Activated CD8-positive, alpha-beta memory T cell treated with anti-CD3 and anti-CD28 coated beads for 1 hour (primary cell): ENCODE data around the gene ACKR3.

Experiments used
- DNase-seq, 2 donors: peaks; one replicate each; pipeline ENCODE4 v3.0.0-alpha.2; 2020; ENCODE audit warnings: low read depth in 1 of 2; ENCODE audit errors: extremely low read depth in 1 of 2

Gene ACKR3

DNA sequence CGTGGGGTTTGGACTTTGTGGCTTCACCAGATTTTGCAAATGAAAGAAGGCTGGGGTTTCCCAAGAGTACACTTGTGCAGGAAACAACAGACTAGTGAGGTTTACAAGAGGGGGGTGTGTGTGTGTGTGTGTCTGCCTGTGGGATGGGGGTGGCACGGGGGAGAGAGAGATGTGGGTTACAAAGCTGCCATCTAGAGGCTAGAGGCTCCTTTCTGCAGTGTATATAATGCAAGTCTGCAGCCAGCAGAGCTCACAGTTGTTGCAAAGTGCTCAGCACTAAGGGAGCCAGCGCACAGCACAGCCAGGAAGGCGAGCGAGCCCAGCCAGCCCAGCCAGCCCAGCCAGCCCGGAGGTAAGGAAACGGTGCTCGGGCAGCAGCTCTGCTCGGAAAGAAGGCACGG, at the start of gene ACKR3:
Gene ACKR3, plus strand, starts transcription at position 253 of the 401 bp plus-strand sequence. CDS start 10,641 bp downstream, outside the sequence.
- peak; percentile 42 to 52 for DNase-seq

DNA sequence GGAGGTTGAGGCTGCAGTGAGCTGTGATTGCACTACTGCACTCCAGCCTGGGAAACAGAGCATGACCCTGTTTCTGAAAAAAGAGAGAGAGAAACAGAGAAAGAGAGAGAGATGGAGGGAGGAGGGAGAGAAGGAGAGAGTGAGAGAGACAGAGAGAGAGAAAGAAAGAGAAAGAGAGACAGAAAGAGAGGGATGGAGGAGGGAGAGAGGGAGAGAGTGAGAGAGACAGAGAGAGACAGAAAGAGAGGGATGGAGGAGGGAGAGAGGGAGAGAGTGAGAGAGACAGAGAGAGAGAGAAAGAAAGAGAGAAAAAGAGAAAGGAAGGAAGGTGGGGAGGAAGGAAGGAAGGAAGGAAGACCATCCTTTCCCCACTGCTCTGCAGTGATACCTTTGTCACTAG, 48.1 kb upstream of the ACKR3 start:
- DNase-seq = no peak

DNA sequence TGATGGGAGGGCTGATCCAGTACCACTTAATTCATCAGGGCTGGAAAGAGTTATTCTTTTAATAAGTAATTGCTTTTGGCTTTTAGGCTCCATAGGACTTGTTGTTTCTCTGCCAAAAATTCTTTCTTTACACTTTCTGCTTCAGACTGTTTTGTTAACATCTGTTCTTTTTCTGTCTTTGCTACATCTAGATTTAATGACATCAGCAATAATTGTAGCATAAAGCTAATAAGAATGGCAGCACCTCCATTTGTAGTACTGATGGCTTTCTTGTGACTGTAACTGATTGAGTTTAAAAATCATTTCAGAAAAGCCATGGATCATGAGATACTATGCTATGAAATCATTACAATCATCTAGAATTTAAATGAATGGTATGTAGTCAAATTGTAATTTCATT, 46.4 kb upstream of the ACKR3 start:
- no peak for DNase-seq

DNA sequence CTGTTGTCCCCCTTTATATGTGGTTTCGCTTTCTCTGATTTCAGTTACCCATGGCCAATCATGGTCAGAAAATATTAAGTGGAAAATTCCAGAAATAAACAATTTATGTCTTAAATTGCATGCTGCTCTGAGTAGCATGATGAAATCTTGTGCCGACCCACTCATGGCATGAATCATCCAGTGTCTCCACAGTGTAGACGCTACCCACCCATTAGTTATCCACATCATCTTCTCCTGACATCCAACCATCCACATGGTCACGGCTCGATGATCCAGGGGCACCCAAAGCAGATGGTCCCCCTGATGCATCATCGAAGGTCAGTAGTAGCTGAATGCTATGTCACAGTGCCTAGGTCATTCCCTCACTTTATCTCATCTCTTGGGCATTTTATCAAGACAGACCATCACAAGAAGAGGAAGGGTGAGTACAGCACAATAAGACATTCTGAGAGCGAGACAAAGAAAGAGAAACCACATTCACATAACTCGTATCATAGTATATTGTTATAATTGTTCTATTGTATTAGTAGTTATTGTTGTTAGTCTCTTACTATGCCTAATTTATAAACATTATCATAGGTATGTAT, 44.1 kb upstream of the ACKR3 start:
- no peak for DNase-seq

DNA sequence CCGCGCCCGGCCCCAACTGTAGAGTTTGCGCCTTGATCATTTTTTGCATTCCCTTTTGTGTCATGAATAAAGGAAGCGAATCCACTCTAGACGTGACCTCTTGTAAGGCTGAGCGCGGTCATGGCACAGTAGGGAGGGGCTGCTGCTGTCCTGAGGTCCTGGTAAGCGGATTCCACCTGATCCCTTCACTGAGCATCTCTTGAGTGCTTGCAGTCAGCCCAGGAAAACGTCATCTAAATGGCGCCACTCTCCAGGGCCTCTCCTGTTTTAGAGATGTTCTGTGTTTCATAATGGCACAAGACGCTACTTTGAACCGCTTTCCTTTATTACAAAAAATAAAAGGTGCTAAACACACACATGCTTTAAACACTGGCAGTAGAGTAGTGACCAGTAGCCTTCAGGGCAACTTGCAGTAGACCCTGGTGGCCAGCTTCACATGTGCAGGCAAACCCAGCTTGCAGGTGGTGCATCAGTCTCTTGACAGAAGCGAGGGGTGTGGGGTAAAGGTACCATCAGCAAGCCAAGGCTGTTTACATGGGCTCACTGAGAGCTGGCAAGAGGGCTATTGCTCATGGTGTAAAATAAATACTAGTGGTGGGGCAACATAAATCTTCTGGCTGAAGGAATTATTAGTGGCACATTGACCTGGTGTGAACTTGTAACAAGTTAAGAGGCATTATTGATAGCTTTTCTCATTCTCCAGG, 43.0 kb upstream of the ACKR3 start:
- no peak for DNase-seq

DNA sequence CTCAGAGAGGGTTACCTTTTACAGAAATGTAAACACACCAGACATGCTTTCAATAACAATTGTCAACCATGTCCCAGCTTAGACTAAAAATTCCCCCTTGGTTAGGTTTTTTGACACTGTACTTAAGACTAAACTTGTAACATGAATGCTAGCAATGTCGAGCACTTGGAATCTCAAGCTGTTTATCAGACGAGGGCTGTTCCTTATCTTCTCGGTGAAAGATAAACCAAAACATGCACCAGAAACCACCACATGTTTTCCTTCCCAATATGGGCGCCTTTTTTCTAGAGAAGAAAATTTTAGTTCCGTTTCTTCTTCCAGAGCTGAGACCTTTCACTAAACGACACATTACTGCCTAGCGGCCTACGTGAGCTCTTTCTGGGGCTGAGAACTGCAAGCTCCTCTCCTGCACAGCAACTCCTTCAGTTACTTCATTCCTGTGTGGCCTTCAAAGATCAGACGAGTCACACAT, 42.4 kb upstream of the ACKR3 start:
- no peak for DNase-seq

DNA sequence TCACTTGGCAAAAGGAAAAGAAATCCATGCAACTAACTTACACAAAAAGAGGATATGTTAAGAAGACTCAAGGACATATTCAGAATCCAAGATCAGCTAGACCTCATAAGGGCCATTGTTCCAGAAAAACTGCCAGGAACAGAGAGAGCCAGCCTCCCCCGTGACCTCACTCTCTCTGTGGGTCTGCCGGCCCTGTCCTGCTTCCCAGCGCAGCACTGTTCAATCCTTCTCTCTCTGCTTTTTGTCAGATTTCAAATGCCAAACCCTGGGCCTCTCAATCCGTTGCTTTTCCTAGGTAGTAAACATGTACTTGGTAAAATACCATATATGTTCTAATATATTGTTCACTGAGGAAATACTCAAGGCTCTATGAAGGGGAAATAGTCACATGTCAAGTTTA, 40.0 kb upstream of the ACKR3 start:
- no peak for DNase-seq

DNA sequence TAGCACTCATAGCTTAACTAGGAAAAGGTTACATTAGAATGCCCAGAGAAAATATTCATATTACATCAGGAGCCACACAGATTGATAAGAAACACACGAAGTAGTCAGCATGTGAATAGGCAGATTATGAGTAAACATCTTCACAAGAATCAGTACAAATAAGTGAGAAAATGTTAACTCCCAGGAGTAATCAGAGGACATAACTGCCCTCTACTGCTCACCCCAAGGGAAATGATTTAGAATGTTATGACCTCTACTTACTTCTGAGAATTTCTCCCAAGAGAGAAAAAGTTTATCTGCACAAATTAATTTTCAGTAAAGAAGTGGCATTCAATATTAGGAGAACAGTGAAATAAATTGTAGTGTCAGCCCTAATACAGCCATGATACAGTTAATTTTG, 39.1 kb upstream of the ACKR3 start:
- DNase-seq = no peak

DNA sequence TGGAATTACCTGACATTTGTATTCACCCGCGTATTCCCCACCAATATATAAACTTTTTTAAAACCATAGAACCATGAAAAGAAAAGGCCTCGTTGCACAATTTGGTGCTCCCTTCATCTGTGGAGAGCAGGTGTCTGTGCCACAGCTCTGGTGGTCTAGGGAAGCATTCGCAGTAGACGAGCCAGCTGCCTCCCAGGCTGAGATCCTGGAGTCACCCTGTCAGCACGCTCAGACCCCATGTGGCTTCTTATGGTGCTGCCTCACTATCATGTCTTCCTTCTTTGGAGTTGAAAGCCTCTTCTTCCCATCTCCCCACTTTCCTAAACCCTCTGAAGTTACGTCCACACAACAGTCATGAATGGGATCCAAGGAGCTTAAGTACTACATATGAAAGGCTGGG, 38.4 kb upstream of the ACKR3 start:
- DNase-seq = no peak

DNA sequence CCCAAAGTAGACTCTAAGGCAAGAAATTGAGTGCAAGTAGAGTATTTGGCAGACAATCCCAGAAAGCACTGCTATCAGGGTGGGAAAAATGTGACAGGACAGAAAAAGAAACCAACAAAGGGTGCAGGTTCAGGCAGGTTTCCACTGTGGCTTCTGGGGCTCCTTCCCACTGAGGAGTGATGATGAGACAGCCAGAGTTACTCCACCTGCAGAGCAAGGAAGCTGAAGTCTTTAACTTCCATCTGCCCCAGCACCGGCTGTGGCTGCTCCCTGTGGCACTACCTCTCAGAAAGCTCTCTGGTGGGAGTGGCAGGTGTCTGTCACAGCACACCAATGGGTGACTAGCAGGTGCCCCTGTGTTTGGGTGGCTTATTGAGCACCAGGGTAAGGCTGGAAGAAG, 37.6 kb upstream of the ACKR3 start:
- no peak for DNase-seq

DNA sequence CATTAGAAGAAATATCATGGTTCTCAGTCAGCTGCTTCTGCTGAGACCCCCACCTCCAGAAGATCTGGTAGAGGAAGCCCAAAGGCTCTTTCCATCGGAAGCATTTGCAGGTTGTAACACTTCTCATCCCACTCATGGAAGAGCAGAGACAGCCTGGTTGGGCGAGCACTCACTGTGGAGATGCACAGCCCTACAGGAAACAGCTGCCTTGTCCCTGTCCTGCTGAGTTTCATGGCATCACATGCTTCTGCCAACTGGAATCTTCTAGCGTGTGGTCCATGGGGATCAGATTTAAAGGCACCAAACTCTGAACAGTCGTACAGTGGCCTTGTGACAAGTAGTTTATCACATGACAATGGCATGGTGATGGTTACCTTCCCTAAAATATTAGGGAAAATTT, 36.3 kb upstream of the ACKR3 start:
- no peak for DNase-seq

DNA sequence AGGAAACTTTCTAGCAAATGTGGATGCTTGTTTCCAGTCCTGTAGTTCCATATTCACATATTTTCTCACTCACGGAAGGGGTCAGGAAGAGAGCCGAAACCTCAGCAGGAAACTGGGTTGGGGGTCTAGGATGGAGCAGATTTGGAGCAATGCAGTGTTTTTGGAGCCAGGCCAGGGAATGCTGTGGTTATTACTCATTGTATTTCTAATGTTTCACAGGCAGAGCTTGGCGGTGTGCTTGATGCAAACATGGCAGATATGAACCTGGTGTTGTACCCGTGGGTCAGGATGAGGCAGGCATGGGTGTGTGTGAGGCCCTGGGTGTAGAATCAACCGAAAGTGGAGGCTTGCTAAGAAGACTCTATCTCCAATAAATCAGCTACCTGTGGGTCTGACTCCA, 34.6 kb upstream of the ACKR3 start:
- DNase-seq = no peak

DNA sequence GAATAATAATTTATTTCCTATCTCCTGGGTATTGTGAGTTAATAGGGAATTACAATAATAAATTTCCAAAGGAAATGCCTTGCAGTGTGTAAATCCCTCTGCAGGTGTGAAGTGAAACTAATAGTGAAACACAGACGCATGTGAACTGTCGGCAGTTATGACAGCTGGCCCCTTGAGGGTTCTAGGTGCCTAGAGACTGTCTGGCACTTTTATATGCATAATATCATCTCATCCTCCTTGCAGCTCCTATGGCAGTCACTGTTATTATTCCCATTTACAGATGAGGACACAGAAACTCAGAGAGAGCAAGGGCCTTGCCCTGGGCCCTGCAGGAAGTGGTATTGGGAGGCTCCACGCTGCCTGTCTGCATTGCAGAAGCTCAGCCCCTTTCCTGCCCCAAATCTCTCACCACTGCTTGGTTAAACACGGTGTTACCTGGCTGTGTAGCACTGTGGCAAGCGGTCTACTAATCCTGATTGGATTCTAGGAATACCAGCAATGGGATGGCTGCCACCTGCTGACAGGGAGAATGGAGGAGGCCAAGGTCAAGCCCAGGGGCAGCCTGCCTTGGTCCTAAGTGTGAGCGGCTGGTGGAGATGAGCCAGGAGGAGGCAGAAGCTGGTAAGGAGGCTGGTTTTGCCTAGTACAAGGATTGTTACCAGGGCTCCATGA, 32.8 kb upstream of the ACKR3 start:
- DNase-seq = peak in 1 of 2 donors; percentile 31

DNA sequence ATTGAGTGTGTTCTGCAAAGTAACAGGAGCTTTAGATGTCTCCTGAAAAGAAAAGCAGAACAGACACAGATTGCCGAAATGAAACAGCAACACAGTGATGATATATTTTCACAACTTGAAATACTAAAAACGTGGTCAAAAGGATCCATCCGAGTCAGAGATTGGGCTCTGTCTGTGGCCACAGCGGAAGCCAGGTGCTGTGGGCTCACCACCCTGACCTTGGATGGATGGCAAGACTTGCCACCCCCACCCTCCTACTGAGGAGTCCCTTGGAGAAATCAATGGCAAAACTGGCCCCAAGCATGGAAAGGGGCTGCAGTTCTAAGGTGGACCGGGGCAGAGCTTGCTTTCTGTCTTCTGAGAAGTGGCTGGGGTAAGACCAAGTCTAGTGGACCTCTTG, 31.4 kb upstream of the ACKR3 start:
- no peak for DNase-seq

DNA sequence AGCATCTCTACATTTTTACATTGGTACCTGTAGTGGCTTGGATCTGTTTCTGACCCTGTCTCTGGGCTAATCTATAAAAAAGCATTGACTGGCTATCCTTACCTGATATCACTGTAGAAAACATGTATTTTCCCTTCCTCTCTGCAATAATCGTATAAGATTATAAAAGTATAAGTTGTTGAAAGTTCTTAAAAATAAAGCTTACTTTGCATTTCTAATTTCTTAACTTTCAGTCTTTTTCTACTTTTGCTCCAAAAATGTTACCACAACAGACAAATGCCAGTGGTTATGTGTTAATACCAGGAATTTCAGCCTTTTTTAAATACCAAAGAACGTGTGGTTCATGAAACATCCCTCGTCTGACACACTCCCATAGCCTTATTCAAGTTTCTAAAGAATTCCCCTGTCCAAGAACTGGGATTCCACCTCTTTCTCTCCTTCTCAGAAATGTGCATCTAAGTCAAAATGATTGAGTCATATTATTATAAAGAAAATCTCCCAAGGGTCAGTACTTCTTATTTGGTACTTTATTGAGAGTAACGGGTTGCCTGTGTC, 28.5 kb upstream of the ACKR3 start:
- no peak for DNase-seq

DNA sequence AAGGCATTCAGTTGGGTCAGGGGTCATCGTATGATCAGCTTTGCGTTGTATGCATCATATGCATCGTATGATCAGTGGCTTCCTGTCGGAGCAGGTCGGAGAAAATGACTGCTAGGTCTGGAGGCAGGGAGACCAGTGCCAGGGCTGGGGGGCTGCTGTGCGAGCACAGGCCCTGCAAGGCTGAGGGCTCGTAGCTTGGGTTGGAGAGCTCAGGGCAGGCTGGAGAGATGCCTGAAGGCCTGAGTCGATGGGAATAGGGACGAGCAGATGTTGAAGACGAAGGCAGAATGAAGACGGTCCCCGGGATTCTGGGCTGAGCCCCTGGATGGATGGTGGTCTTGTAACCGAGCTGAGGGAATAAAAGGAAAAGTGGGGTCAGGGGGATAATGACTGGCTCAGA, 25.3 kb upstream of the ACKR3 start:
- no peak for DNase-seq

DNA sequence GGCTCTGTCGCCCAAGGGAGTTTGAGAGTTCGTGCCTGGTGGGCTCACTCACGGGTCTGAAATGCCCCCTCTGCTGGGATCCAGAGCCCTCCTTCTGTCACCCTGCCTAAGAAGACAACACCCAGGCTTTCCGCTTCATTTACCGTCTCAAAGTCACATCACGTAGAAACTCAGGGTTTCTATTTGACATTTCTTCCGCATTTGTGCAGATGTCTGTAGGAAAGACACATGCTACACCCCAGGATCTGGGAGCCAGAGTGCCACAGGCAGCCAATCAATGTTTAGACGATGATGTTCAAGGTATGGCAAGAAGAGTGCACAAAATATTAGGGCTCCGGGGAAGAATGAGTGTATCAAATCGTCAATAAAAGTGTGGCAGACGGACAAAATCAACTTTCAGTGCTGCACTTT, 24.4 kb upstream of the ACKR3 start:
- DNase-seq = no peak

DNA sequence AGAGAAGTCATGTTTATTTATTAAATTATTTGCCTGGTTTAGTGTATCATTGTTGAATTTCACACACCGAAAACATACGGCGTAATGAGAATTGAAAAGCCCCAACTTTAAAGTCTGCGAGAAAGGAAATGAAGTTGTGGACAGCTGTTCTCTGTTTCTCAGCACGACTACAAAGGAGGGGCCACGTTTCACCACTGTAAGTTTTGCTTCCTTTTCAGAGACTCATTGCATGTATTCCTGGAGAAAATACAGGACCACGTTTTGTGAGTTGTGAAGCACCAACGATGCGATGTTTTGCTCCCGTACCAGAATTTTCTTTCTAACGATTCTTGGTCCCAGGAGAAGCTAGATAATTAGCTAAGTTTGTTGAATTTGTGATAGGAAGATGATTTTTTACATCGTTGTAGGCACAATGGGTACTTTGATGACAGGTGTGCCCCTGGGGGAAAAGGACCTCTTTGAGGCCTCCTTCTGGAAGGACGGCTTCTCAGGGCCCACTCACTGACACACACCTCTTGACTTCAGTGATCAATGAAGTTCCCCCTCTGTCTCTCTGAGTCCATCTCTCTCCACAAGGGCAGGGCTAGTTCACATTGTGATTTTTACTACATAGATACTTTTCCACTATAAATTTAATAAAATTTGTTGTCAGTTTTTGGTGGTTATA, 23.7 kb upstream of the ACKR3 start:
- no peak for DNase-seq

DNA sequence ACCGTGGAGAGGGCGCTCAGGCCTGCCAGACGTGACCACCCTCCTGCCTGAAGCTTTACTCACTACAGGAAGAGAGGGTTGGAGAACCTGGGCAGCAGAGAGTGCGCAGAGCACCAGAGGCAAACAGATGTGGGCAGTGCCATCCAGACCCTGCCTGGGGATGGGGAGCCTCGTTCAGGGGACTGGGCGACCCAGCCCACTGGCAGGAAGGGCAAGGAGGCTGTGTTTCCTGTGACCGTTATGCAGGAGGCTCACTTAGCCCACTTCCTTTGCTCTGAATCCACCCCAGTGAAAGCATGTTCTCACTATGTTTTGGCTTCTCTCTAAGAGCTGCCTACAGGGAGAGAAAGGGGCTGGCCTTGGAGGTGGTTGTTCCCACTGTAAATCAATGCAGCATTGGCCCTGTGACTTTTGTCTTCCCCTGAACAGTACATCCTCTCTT, 23.0 kb upstream of the ACKR3 start:
- no peak for DNase-seq

DNA sequence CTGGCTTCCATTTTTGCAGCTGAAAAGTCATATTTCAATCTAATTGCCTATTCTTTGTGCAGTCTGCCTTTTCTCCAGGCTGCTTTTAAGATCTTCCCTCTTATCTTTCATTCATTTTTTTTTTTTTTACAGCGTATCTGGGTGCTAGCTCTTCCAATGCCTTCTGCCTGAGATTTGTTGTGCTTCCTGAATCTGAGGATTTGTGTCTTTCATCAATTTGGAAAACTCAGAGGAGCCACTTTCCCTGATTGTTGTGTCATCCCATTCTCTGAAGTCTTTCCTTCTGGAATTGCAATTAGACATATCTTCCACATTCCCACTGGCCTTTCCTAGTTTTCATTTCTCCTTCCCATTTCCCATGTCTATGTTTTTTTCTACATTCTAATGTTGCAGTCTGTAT, 21.9 kb upstream of the ACKR3 start:
- DNase-seq = no peak

DNA sequence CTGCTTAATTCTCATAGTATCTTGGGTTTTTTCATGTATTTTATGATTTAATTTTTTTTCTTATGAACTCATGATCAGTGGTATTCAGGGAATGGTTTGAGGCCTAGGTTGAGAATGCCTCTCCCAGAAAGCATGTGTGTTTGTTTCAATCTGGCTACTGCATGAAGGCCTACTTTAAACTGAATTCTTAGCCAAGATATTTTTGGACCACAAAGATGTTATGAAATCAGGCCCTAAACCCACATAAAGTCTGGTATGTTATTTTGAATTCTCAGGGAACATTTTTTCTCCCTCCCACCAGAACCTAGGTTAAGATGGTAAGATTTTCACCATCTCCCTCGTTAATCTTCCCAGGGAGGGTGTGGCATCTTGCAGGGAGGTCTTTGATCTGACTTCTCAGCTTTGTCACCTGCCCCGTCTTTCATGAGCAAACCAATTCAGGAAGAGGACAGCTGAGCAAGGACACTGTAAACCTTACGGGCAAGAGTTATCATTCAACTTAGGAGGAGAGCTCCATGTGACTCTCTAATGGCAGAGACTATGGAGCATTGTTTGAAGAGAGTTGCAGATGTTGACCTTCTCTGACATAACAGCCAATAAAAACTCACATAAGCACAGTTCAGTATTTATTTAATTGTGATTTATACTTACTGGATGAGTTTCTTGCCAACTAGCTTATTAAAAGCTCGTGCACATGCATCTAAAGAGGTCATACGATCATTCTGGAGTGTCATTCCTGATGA, 21.3 kb upstream of the ACKR3 start:
- DNase-seq = no peak
